Vagina (tissue), 2 donors: ENCODE data around the gene PDE8A.

ENCODE experiments used
- CTCF ChIP-seq, 3 experiments: fragments of 450-650 bp in 2 of 3; fragments of 200-600 bp in 1 of 3; sonication (generic) in 1 of 3; IDR thresholded peaks; one replicate each; pipeline ENCODE4 v1.5.1; 2017 to 2019; ENCODE audit warnings: antibody characterized with exemption in 3 of 3, mild to moderate bottlenecking in 2 of 3, moderate library complexity in 2 of 3
- POLR2A ChIP-seq, 2 donors: fragments of 450-650 bp; IDR thresholded peaks; one replicate each; pipeline ENCODE4 v1.6.1; 2017; ENCODE audit warnings: antibody characterized with exemption in 2 of 2, mild to moderate bottlenecking in 2 of 2, moderate library complexity in 2 of 2
- POLR2AphosphoS5 ChIP-seq, 2 donors: sonication (generic); formaldehyde crosslinking; IDR thresholded peaks; one replicate each; pipeline ENCODE4 v1.9.0; 2017; ENCODE audit warnings: antibody characterized with exemption in 2 of 2, mild to moderate bottlenecking in 2 of 2, low read depth in 1 of 2; ENCODE audit not compliant: insufficient read depth in 1 of 2

GRCh38 chr15:85129881-85130280, 148.2 kb downstream of the PDE8A start:
- TF ChIP-seq CTCF (IDR thresholded peaks at IDR 0.05) (no peak), POLR2AphosphoS5 (IDR thresholded peaks at IDR 0.05; ENCODE audit: insufficient read depth in 1 of 2, low read depth in 1 of 2) (no peak), POLR2A (IDR thresholded peaks at IDR 0.05) (no peak)
